A673 (cell line): Measurements from ENCODE around the gene SMAD4. TPM values are rescaled to one million over a fixed set of nuclear protein-coding genes. Genes with fewer than 3 reads are reported as not detected.

ENCODE experiments used
- BruUV-seq: library from RNA; stranded (reverse); fragments of 400-500 nt; replicated peaks from 2 replicates; lab custom pipeline; 2021; lab: Mats Ljungman, UMichigan
- CTCF ChIA-PET: fragments of 300-600 bp; sonication (Branson Sonifier 250); formaldehyde crosslinking; loops from one replicate; lab custom pipeline; 2022; ENCODE audit warnings: antibody characterized with exemption; lab: Charles Lee
- POLR2A ChIA-PET: fragments of 300-600 bp; sonication (Branson Sonifier 250); formaldehyde crosslinking; loops from one replicate; lab custom pipeline; 2022; ENCODE audit warnings: antibody characterized with exemption; ENCODE audit not compliant: low non-redundant PET; lab: Charles Lee
- DNase-seq: peaks from one replicate; pipeline ENCODE4 v3.0.0-alpha.2; 2015; ENCODE audit warnings: low spot score
- H3K27ac ChIP-seq: fragments of 200-600 bp; sonication (generic); 2 replicates; pipeline ENCODE4 v1.5.1; 2016; ENCODE audit warnings: mixed run types, low read depth, mild to moderate bottlenecking, mixed read lengths, antibody characterized with exemption, low read length; ENCODE audit not compliant: poor library complexity, severe bottlenecking
- H3K27me3 ChIP-seq: fragments of 200-600 bp; sonication (generic); replicated peaks from 2 replicates; pipeline ENCODE4 v1.6.1; 2017; ENCODE audit warnings: mixed run types, low read depth, mild to moderate bottlenecking, mixed read lengths, antibody characterized with exemption, low read length; ENCODE audit not compliant: insufficient read depth, poor library complexity
- H3K36me3 ChIP-seq: fragments of 200-600 bp; sonication (generic); 2 replicates; pipeline ENCODE4 v1.6.1; 2016; ENCODE audit warnings: mixed run types, mild to moderate bottlenecking, mixed read lengths, antibody characterized with exemption, low read length; ENCODE audit not compliant: insufficient read depth, poor library complexity, severe bottlenecking
- H3K4me1 ChIP-seq: fragments of 200-600 bp; sonication (generic); 2 replicates; pipeline ENCODE4 v1.6.1; 2017; ENCODE audit warnings: mixed run types, mild to moderate bottlenecking, mixed read lengths, antibody characterized with exemption, low read length; ENCODE audit not compliant: insufficient read depth, poor library complexity, severe bottlenecking
- H3K4me3 ChIP-seq: fragments of 200-600 bp; sonication (generic); 2 replicates; pipeline ENCODE4 v1.5.1; 2016; ENCODE audit warnings: low read depth, mixed run types, mild to moderate bottlenecking, mixed read lengths, low read length; ENCODE audit not compliant: poor library complexity, severe bottlenecking
- H3K9me3 ChIP-seq: fragments of 200-600 bp; sonication (generic); 2 replicates; pipeline ENCODE4 v1.6.1; 2016; ENCODE audit warnings: mixed run types, low read depth, mild to moderate bottlenecking, mixed read lengths, antibody characterized with exemption, low read length; ENCODE audit not compliant: poor library complexity, severe bottlenecking
- CTCF ChIP-seq: fragments of 300-800, 200-600 bp; sonication (generic); conservative IDR thresholded peaks from 2 replicates; pipeline ENCODE4 v1.5.1; 2017; ENCODE audit warnings: low read depth, mild to moderate bottlenecking, antibody characterized with exemption, low read length, moderate library complexity, mixed read lengths
- EZH2 ChIP-seq: fragments of 200-600 bp; sonication (generic); IDR thresholded peaks from 2 replicates; pipeline ENCODE4 v1.6.1; 2017; ENCODE audit warnings: borderline replicate concordance, low read depth, mild to moderate bottlenecking, mixed read lengths, antibody characterized with exemption, low read length; ENCODE audit not compliant: poor library complexity, severe bottlenecking
- intact Hi-C: fragments of 100-400 bp; cut with micrococcal nuclease; formaldehyde crosslinking; loops from one replicate; pipeline ENCODE4 v1.10.0; 2022; ENCODE audit not compliant: unreplicated experiment
- total RNA-seq: library from RNA; stranded (reverse); gene quantifications from 2 replicates; pipeline ENCODE4 v1.2.3, GENCODE V29; 2021

SMAD4 gene
- total RNA-seq, 1 experiment from 2014 or later: 120 TPM

- BruUV-seq: no TSS peak
- DNase-seq: no peak
- H3K9me3 ChIP-seq: no peaks in the 10 kb centered on the region
- POLR2A ChIA-PET: interaction anchor here (0.6 kb wide), 1 partner anchor 12 kb away, joined by 4 read pairs; no protein-coding TSS in a partner anchor
- peaks cover 29% of the 10 kb centered on the region for H3K36me3 ChIP-seq
- H3K27me3 ChIP-seq: no peaks in the 10 kb centered on the region
- H3K27ac ChIP-seq: no peak overlapping the region
- TF ChIP-seq EZH2: no peak
- TF ChIP-seq CTCF: no peak
- CTCF ChIA-PET: no interaction called here
- no peak overlapping the region for H3K4me3 ChIP-seq
- intact Hi-C loops: no loop called here
- peaks cover 4% of the 10 kb centered on the region for H3K4me1 ChIP-seq
Observed at GRCh38 chr18:51054764-51055163, 24.8 kb downstream of the SMAD4 start.

DNA sequence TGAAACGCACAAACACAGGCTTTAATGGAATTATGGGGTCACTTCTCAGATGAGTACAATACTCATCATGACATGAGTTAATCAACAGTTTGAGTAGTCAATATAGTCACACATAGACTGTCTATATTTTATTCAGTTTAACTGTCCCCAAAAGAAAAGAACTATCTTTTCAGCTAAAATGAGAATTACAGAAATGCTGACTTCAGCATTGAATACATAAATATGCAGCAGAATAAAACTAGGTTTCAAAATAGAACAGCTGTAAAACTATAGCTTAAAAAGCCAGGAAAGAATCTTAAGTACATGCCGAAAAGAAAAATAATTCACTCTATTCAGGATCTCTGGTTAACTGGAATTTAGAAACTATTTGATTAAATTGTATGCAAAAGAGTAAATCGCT is 30.0 kb downstream of the SMAD4 start:
- no peak for DNase-seq
- no TSS peak for BruUV-seq
- POLR2A ChIA-PET: no interaction called here

DNA sequence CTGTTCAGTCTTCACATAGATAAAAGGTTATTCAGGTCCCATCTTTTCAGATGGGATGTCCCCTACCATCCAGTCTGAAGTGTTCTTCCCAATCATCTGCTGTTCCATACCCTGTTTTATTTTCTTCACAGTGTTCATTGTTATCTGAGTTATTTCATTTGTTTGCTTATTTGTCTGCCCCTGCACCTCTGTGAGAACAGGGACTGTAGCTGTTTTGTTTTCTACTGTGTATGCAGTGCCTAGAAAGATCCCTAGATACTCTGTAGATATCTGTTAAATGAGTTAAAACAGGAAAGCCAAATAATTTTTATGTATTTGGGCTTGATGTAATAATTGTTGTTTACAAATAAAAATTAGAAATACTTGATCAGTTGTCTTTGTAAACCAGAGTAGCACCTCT is 34.2 kb downstream of the SMAD4 start:
- ChIA-PET CTCF (no interaction called here), POLR2A (no interaction called here)
- Histone ChIP-seq H3K4me3 (no peak overlapping the region), H3K27ac (no peak overlapping the region), H3K27me3 (no peaks in the 10 kb centered on the region), H3K4me1 (peaks cover 6% of the 10 kb centered on the region), H3K9me3 (no peaks in the 10 kb centered on the region), H3K36me3 (peaks cover 51% of the 10 kb centered on the region)
- DNase-seq: no peak
- TF ChIP-seq EZH2 (no peak), CTCF (no peak)
- BruUV-seq: no TSS peak
- intact Hi-C loops: no loop called here

More for the DNA sequence above, 30.0 kb downstream of the SMAD4 start:
- Histone ChIP-seq H3K27ac (peak overlapping the region; percentile 28), H3K4me3 (no peak overlapping the region), H3K36me3 (peaks cover 35% of the 10 kb centered on the region), H3K27me3 (no peaks in the 10 kb centered on the region), H3K4me1 (peaks cover 6% of the 10 kb centered on the region), H3K9me3 (no peaks in the 10 kb centered on the region)
- no peak for TF ChIP-seq CTCF
- TF ChIP-seq EZH2: no peak
- CTCF ChIA-PET: no interaction called here
- intact Hi-C loops: no loop called here
